ENCODE measurements around the gene RPS6KA1.
"Not testable (repeated sequence)": the region's sequence is repeated elsewhere in the genome, so short reads cannot be mapped to it uniquely, and the experiment has no call there.

Gene RPS6KA1

DNA sequence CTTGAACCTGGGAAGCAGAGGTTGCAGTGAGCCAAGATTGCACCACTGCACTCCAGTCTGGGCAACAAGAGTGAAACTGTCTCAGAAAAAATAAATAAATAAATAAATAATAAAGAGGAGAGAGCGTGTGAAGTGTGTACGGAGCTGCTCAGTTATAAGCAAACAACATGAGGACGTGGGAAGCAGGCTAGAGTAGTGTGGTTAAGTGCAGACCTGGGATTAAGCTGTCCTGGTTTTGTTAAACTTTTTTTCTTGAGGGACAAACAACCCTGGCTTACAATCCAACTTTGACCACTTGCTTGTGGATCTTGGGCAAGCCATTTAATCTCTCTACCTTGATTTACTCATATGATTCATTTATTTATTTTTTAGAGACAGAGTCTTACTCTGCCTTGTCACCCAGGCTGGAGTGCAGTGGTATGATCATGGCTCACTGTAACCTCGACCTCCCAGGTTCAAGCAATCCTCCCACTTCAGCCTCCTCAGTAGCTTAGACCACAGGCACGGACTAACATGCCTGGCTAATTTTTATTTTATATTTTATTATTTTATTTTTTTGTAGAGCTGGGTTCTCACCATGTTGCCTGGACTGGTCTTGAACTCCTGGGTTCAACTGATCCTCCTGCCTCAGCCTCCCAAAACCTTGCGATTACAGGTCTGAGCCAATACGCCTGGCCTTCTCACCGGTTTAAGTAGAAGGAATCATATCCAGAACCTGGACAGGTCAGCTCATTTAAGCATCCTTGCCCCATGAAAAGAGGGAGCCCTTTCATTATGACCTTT is 52.7 kb downstream of the RPS6KA1 start:
- Histone ChIP-seq H3K9ac (peak overlapping the region in 7 of 11 experiments; percentile 19 to 62 (median 48); a peak in 10 of 22 replicates), H3K4me1 (peaks cover 0 to 70% (median 41%) of the 10 kb centered on the region in 10 experiments; a peak in 16 of 20 replicates), H3K27ac (peak overlapping the region in 9 of 11 experiments; percentile 3 to 79 (median 65); a peak in 15 of 22 replicates), H3K9me3 (replicated peaks in 1 of 11) (no peaks in the 10 kb centered on the region), H3K4me2 (peak overlapping the region in 9 of 11 experiments; percentile 1 to 84 (median 67); a peak in 17 of 22 replicates), H3K27me3 (no peaks in the 10 kb centered on the region), H3K4me3 (no peak overlapping the region), H3K36me3 (no peaks in the 10 kb centered on the region), H4K20me1 (peaks cover 0 to 9% (median 4%) of the 10 kb centered on the region in 11 experiments; a peak in 4 of 22 replicates)
- TF ChIP-seq Cebpa-rat (IDR thresholded peaks at IDR 0.05) = no peak

DNA sequence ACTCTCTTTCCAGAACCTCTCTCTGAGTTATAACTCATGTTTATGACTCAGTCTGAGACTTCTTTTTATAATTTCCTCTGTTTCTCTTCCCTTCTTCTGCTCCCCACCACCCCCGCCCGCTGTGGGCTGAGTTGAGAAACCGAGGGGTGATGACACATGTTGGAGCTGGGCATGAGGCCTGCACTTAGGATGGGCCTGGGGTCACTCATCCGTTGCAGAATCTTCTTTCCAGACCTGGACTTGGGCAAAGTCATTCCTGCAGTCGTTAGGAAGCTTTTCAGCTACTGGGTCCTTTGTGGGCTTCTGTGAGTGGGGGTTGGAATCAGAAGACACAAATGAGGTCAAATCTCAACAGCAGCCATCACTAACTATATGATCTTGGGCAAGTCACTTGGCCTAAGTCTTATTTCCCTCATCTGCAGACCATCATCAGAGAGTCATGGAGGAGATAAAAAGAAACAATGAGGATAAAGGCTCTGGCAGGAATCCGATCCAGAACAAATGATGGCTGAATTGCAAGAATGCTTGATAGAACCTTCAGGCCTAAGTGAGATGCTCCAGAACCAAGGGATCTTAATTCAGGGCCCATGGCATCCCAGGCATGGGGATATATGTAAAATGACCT is 53.4 kb downstream of the RPS6KA1 start:
- Histone ChIP-seq H3K27me3 (no peaks in the 10 kb centered on the region), H4K20me1 (peaks cover 0 to 1% (median 0%) of the 10 kb centered on the region in 11 experiments; a peak in 1 of 22 replicates), H3K36me3 (no peaks in the 10 kb centered on the region), H3K9ac (peak overlapping the region in 5 of 11 experiments; percentile 19 to 62 (median 53); a peak in 7 of 22 replicates), H3K4me2 (peak overlapping the region in 9 of 11 experiments; percentile 1 to 84 (median 67); a peak in 17 of 22 replicates), H3K4me3 (no peak overlapping the region), H3K27ac (peak overlapping the region in 9 of 11 experiments; percentile 3 to 79 (median 65); a peak in 15 of 22 replicates), H3K4me1 (peaks cover 0 to 64% (median 39%) of the 10 kb centered on the region in 10 experiments; a peak in 16 of 20 replicates), H3K9me3 (replicated peaks in 1 of 11) (no peaks in the 10 kb centered on the region)
- TF ChIP-seq Cebpa-rat (IDR thresholded peaks at IDR 0.05) = peak in 2 of 11 experiments; percentile 34 to 45; a peak in 2 of 22 replicates

GRCh38 chr1:26583646-26584485 is 54.3 kb downstream of the RPS6KA1 start:
- Histone ChIP-seq H3K36me3 (no peaks in the 10 kb centered on the region), H3K4me3 (no peak overlapping the region), H3K9ac (peak overlapping the region in 3 of 11 experiments; percentile 28 to 62 (median 53); a peak in 2 of 22 replicates), H3K4me1 (peaks cover 0 to 64% (median 39%) of the 10 kb centered on the region in 10 experiments; a peak in 16 of 20 replicates), H3K27me3 (no peaks in the 10 kb centered on the region), H3K4me2 (peak overlapping the region in 6 of 11 experiments; percentile 65 to 84 (median 78); a peak in 12 of 22 replicates), H3K9me3 (replicated peaks in 1 of 11) (peaks cover 8 to 9% (median 9%) of the 10 kb centered on the region in 11 experiments), H3K27ac (peak overlapping the region in 7 of 11 experiments; percentile 6 to 79 (median 77); a peak in 10 of 22 replicates), H4K20me1 (no peaks in the 10 kb centered on the region)
- no peak for TF ChIP-seq Cebpa-rat (IDR thresholded peaks at IDR 0.05)

GRCh38 chr1:26584588-26584987 is 55.0 kb downstream of the RPS6KA1 start:
- H4K20me1 ChIP-seq, H3K9ac ChIP-seq, H3K27me3 ChIP-seq, H3K36me3 ChIP-seq, H3K4me3 ChIP-seq: not testable (repeated sequence)
- H3K27ac ChIP-seq = peak overlapping the region in 1 of 11 experiments; percentile 78; a peak in 1 of 22 replicates
- H3K4me2 ChIP-seq = peak overlapping the region in 4 of 11 experiments; percentile 65 to 84 (median 79); a peak in 4 of 22 replicates
- peaks cover 0 to 60% (median 39%) of the 10 kb centered on the region in 10 experiments; a peak in 16 of 20 replicates for H3K4me1 ChIP-seq
- peaks cover 9 to 16% (median 15%) of the 10 kb centered on the region in 11 experiments for H3K9me3 ChIP-seq (replicated peaks in 1 of 11)

GRCh38 chr1:26585471-26585870 is 55.9 kb downstream of the RPS6KA1 start:
- H3K27ac ChIP-seq = no peak overlapping the region

DNA sequence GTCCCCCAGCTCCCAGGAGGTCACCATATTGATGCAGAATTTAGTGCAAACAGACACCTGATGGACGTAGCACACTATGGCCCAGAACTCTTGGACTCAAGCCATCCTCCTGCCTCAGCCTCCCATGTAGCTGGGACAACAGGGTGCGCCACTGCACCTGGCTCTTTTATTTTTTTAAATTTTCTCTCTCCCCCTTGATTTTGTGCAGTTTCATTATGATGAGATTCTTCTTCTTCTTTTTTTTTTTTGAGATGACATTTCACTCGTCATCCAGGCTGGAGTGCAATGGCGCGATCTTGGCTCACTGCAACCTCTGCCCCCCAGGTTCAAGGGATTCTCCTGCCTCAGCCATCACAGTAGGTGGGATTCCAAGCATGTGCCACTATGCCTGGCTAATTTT is 63.8 kb downstream of the RPS6KA1 start:
- peaks cover 4 to 15% (median 11%) of the 10 kb centered on the region in 11 experiments for H3K9me3 ChIP-seq (replicated peaks in 1 of 11)
- H3K4me3 ChIP-seq = no peak overlapping the region
- no peaks in the 10 kb centered on the region for H3K27me3 ChIP-seq
- no peaks in the 10 kb centered on the region for H3K36me3 ChIP-seq
- H4K20me1 ChIP-seq = no peaks in the 10 kb centered on the region
- H3K27ac ChIP-seq = no peak overlapping the region
- no peak overlapping the region for H3K4me2 ChIP-seq
- TF ChIP-seq Cebpa-rat (IDR thresholded peaks at IDR 0.05) = no peak
- H3K9ac ChIP-seq = no peak overlapping the region
- peaks cover 0 to 16% (median under 1%) of the 10 kb centered on the region in 10 experiments; a peak in 8 of 20 replicates for H3K4me1 ChIP-seq

More at GRCh38 chr1:26585471-26585870, 55.9 kb downstream of the RPS6KA1 start:
- peaks cover 9 to 19% (median 15%) of the 10 kb centered on the region in 11 experiments for H3K9me3 ChIP-seq (replicated peaks in 1 of 11)
- peaks cover 0 to 55% (median 39%) of the 10 kb centered on the region in 10 experiments; a peak in 16 of 20 replicates for H3K4me1 ChIP-seq
- no peaks in the 10 kb centered on the region for H4K20me1 ChIP-seq
- no peak overlapping the region for H3K9ac ChIP-seq
- H3K4me3 ChIP-seq = no peak overlapping the region
- no peak for TF ChIP-seq Cebpa-rat (IDR thresholded peaks at IDR 0.05)
- H3K27me3 ChIP-seq = no peaks in the 10 kb centered on the region
- peak overlapping the region in 5 of 11 experiments; percentile 6 to 40 (median 17); a peak in 5 of 22 replicates for H3K4me2 ChIP-seq
- H3K36me3 ChIP-seq = no peaks in the 10 kb centered on the region

DNA sequence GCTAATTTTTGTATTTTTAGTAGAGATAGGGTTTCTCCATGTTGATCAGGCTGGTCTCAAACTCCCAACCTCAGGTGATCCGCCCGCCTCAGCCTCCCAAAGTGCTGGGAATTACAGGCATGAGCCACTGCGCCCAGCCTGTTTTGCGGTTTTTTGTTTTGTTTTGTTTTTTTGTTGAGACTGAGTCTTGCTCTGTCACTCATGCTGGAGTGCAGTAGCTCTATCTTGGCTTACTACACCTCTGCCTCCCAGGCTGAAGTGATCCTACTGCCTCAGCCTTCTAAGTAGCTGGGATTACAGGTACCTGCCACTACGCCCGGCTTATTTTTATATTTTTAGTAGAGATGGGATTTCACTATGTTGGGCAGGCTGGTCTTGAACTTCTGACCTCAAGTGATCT is 65.0 kb downstream of the RPS6KA1 start:
- H3K27me3 ChIP-seq; H3K4me2 ChIP-seq; H3K27ac ChIP-seq; H4K20me1 ChIP-seq; H3K9me3 ChIP-seq (replicated peaks in 1 of 11); H3K9ac ChIP-seq; H3K36me3 ChIP-seq; H3K4me3 ChIP-seq: not testable (repeated sequence)
- peaks cover 0 to 27% (median 6%) of the 10 kb centered on the region in 10 experiments; a peak in 9 of 20 replicates for H3K4me1 ChIP-seq

GRCh38 chr1:26597629-26598039 is 68.1 kb downstream of the RPS6KA1 start:
- Histone ChIP-seq H3K4me2 (peak overlapping the region in 1 of 11 experiments; percentile 14; a peak in 2 of 22 replicates), H4K20me1 (no peaks in the 10 kb centered on the region), H3K4me1 (peaks cover 1 to 24% (median 7%) of the 10 kb centered on the region in 10 experiments; a peak in 18 of 20 replicates), H3K36me3 (no peaks in the 10 kb centered on the region), H3K27me3 (no peaks in the 10 kb centered on the region), H3K9me3 (replicated peaks in 1 of 11) (no peaks in the 10 kb centered on the region), H3K9ac (no peak overlapping the region), H3K4me3 (no peak overlapping the region), H3K27ac (no peak overlapping the region)
- no peak for TF ChIP-seq Cebpa-rat (IDR thresholded peaks at IDR 0.05)
